Measurements from ENCODE around the gene ARHGAP29. TPM values are rescaled to one million over a fixed set of nuclear protein-coding genes. Genes with fewer than 3 reads are reported as not detected.

Gene ARHGAP29
- total and polyA plus RNA-seq, 7 experiments from 2014 or later: 0.02 to 0.37 (median 0.13) TPM; not detected in 4

GRCh38 chr1:94132111-94132510 lies 105.3 kb downstream of the ARHGAP29 start:
- H3K4me1 Mint-ChIP-seq: peaks cover 0 to 2% (median 0%) of the 10 kb centered on the region in 7 donors
- CTCF ChIA-PET: interaction anchor here (0.6 kb wide), 1 partner anchor 500 kb away, joined by 3 read pairs; no protein-coding TSS in a partner anchor
- Histone ChIP-seq H3K9me3 (ENCODE audit: control insufficient read depth in 2 of 3, low read length in 3 of 3) (no peaks in the 10 kb centered on the region), H3K36me3 (ENCODE audit: control insufficient read depth in 2 of 3, insufficient read depth in 3 of 3, low read length in 3 of 3) (no peaks in the 10 kb centered on the region), H3K27me3 (ENCODE audit: control insufficient read depth in 2 of 2, insufficient read depth in 2 of 2, low read length in 2 of 2) (no peaks in the 10 kb centered on the region), H3K27ac (ENCODE audit: low read depth, low read length) (no peak overlapping the region), H3K4me3 (ENCODE audit: low read length) (no peak overlapping the region), H3K4me1 (ENCODE audit: control insufficient read depth in 2 of 2, insufficient read depth in 2 of 2, low read length in 2 of 2) (no peaks in the 10 kb centered on the region)
- peaks cover 5 to 21% (median 14%) of the 10 kb centered on the region in 5 donors for H3K27me3 Mint-ChIP-seq
- DNase-seq (no peak), ATAC-seq (no peak)
- H3K27ac Mint-ChIP-seq: no peak overlapping the region
- no peaks in the 10 kb centered on the region for H3K36me3 Mint-ChIP-seq
- no peak overlapping the region for H3K4me3 Mint-ChIP-seq
- intact Hi-C loops (cut with micrococcal nuclease): no loop called here
- H3K9me3 Mint-ChIP-seq: peaks cover 0 to 14% (median 7%) of the 10 kb centered on the region in 11 donors
- POLR2A ChIA-PET: no interaction called here

GRCh38 chr1:94130851-94131595 lies 106.4 kb downstream of the ARHGAP29 start:
- ChIA-PET CTCF (no interaction called here), POLR2A (no interaction called here)
- no peaks in the 10 kb centered on the region for H3K9me3 ChIP-seq (ENCODE audit: control insufficient read depth in 2 of 3, low read length in 3 of 3)
- H3K36me3 ChIP-seq (ENCODE audit: control insufficient read depth in 2 of 3, insufficient read depth in 3 of 3, low read length in 3 of 3): no peaks in the 10 kb centered on the region
- no peaks in the 10 kb centered on the region for H3K27me3 ChIP-seq (ENCODE audit: control insufficient read depth in 2 of 2, insufficient read depth in 2 of 2, low read length in 2 of 2)
- intact Hi-C loops (cut with micrococcal nuclease): no loop called here
- H3K4me3 ChIP-seq (ENCODE audit: low read length): no peak overlapping the region
- H3K4me3 Mint-ChIP-seq: no peak overlapping the region
- H3K36me3 Mint-ChIP-seq: no peaks in the 10 kb centered on the region
- H3K9me3 Mint-ChIP-seq: peaks cover 0 to 14% (median 7%) of the 10 kb centered on the region in 11 donors
- no peak overlapping the region for H3K27ac Mint-ChIP-seq
- ATAC-seq: no peak
- H3K4me1 Mint-ChIP-seq: peaks cover 0 to 2% (median 0%) of the 10 kb centered on the region in 7 donors
- no peaks in the 10 kb centered on the region for H3K4me1 ChIP-seq (ENCODE audit: control insufficient read depth in 2 of 2, insufficient read depth in 2 of 2, low read length in 2 of 2)
- no peak for DNase-seq
- peaks cover 3 to 21% (median 14%) of the 10 kb centered on the region in 5 donors for H3K27me3 Mint-ChIP-seq
- H3K27ac ChIP-seq (ENCODE audit: low read depth, low read length): no peak overlapping the region

- H3K4me3 ChIP-seq (ENCODE audit: low read length): no peak overlapping the region
- H3K36me3 ChIP-seq (ENCODE audit: control insufficient read depth in 2 of 3, insufficient read depth in 3 of 3, low read length in 3 of 3): no peaks in the 10 kb centered on the region
- no peak overlapping the region for H3K27ac ChIP-seq (ENCODE audit: low read depth, low read length)
- no peaks in the 10 kb centered on the region for H3K36me3 Mint-ChIP-seq
- intact Hi-C loops (cut with micrococcal nuclease): no loop called here
- no peak for DNase-seq
- H3K9me3 Mint-ChIP-seq: peaks cover 0 to 2% (median 0%) of the 10 kb centered on the region in 11 donors
- H3K4me1 ChIP-seq (ENCODE audit: control insufficient read depth in 2 of 2, insufficient read depth in 2 of 2, low read length in 2 of 2): no peaks in the 10 kb centered on the region
- ATAC-seq: no peak
- H3K4me3 Mint-ChIP-seq: no peak overlapping the region
- ChIA-PET CTCF (no interaction called here), POLR2A (no interaction called here)
- no peak overlapping the region for H3K27ac Mint-ChIP-seq
- H3K9me3 ChIP-seq (ENCODE audit: control insufficient read depth in 2 of 3, low read length in 3 of 3): no peaks in the 10 kb centered on the region
- H3K27me3 Mint-ChIP-seq: peaks cover 0 to 33% (median 10%) of the 10 kb centered on the region in 5 donors
- H3K27me3 ChIP-seq (ENCODE audit: control insufficient read depth in 2 of 2, insufficient read depth in 2 of 2, low read length in 2 of 2): no peaks in the 10 kb centered on the region
- H3K4me1 Mint-ChIP-seq: peaks cover 0 to 2% (median 0%) of the 10 kb centered on the region in 7 donors
Measured at GRCh38 chr1:94126651-94127050, 110.7 kb downstream of the ARHGAP29 start.

- Mint-ChIP-seq H3K4me3 (no peak overlapping the region), H3K27me3 (peaks cover 0 to 29% (median 6%) of the 10 kb centered on the region in 5 donors), H3K4me1 (no peaks in the 10 kb centered on the region), H3K27ac (no peak overlapping the region), H3K9me3 (peaks cover 0 to 2% (median 0%) of the 10 kb centered on the region in 11 donors), H3K36me3 (no peaks in the 10 kb centered on the region)
- no peak for ATAC-seq
- ChIA-PET POLR2A (no interaction called here), CTCF (no interaction called here)
- H3K9me3 ChIP-seq (ENCODE audit: control insufficient read depth in 2 of 3, low read length in 3 of 3): no peaks in the 10 kb centered on the region
- no peaks in the 10 kb centered on the region for H3K4me1 ChIP-seq (ENCODE audit: control insufficient read depth in 2 of 2, insufficient read depth in 2 of 2, low read length in 2 of 2)
- no peak for DNase-seq
- H3K36me3 ChIP-seq (ENCODE audit: control insufficient read depth in 2 of 3, insufficient read depth in 3 of 3, low read length in 3 of 3): no peaks in the 10 kb centered on the region
- H3K27ac ChIP-seq (ENCODE audit: low read depth, low read length): no peak overlapping the region
- no peaks in the 10 kb centered on the region for H3K27me3 ChIP-seq (ENCODE audit: control insufficient read depth in 2 of 2, insufficient read depth in 2 of 2, low read length in 2 of 2)
- no peak overlapping the region for H3K4me3 ChIP-seq (ENCODE audit: low read length)
- intact Hi-C loops (cut with micrococcal nuclease): no loop called here
Measured at GRCh38 chr1:94125551-94126514, 111.6 kb downstream of the ARHGAP29 start.

- Mint-ChIP-seq H3K27ac (no peak overlapping the region), H3K4me3 (no peak overlapping the region), H3K4me1 (no peaks in the 10 kb centered on the region), H3K36me3 (no peaks in the 10 kb centered on the region), H3K9me3 (peaks cover 0 to 2% (median 0%) of the 10 kb centered on the region in 11 donors), H3K27me3 (peaks cover 1 to 34% (median 6%) of the 10 kb centered on the region in 5 donors)
- Histone ChIP-seq H3K36me3 (ENCODE audit: control insufficient read depth in 2 of 3, insufficient read depth in 3 of 3, low read length in 3 of 3) (no peaks in the 10 kb centered on the region), H3K4me3 (ENCODE audit: low read length) (no peak overlapping the region), H3K4me1 (ENCODE audit: control insufficient read depth in 2 of 2, insufficient read depth in 2 of 2, low read length in 2 of 2) (no peaks in the 10 kb centered on the region), H3K27ac (ENCODE audit: low read depth, low read length) (no peak overlapping the region), H3K27me3 (ENCODE audit: control insufficient read depth in 2 of 2, insufficient read depth in 2 of 2, low read length in 2 of 2) (no peaks in the 10 kb centered on the region), H3K9me3 (ENCODE audit: control insufficient read depth in 2 of 3, low read length in 3 of 3) (no peaks in the 10 kb centered on the region)
- ChIA-PET POLR2A (no interaction called here), CTCF (no interaction called here)
- intact Hi-C loops (cut with micrococcal nuclease): no loop called here
- DNase-seq: no peak
- no peak for ATAC-seq
Measured at GRCh38 chr1:94124538-94124937, 112.8 kb downstream of the ARHGAP29 start.

- H3K27me3 ChIP-seq (ENCODE audit: control insufficient read depth in 2 of 2, insufficient read depth in 2 of 2, low read length in 2 of 2): no peaks in the 10 kb centered on the region
- H3K36me3 Mint-ChIP-seq: no peaks in the 10 kb centered on the region
- no peak overlapping the region for H3K4me3 ChIP-seq (ENCODE audit: low read length)
- POLR2A ChIA-PET: no interaction called here
- H3K4me3 Mint-ChIP-seq: no peak overlapping the region
- peaks cover 0 to 31% (median 10%) of the 10 kb centered on the region in 5 donors for H3K27me3 Mint-ChIP-seq
- H3K9me3 ChIP-seq (ENCODE audit: control insufficient read depth in 2 of 3, low read length in 3 of 3): no peaks in the 10 kb centered on the region
- DNase-seq: no peak
- no peaks in the 10 kb centered on the region for H3K4me1 ChIP-seq (ENCODE audit: control insufficient read depth in 2 of 2, insufficient read depth in 2 of 2, low read length in 2 of 2)
- H3K36me3 ChIP-seq (ENCODE audit: control insufficient read depth in 2 of 3, insufficient read depth in 3 of 3, low read length in 3 of 3): no peaks in the 10 kb centered on the region
- H3K4me1 Mint-ChIP-seq: no peaks in the 10 kb centered on the region
- CTCF ChIA-PET: no interaction called here
- H3K9me3 Mint-ChIP-seq: peaks cover 0 to 1% (median 0%) of the 10 kb centered on the region in 11 donors
- intact Hi-C loops (cut with micrococcal nuclease): no loop called here
- H3K27ac Mint-ChIP-seq: no peak overlapping the region
- H3K27ac ChIP-seq (ENCODE audit: low read depth, low read length): no peak overlapping the region
- no peak for ATAC-seq
Measured at GRCh38 chr1:94122201-94122970, 115.0 kb downstream of the ARHGAP29 start.
